Glutamatergic neuron (in vitro differentiated cells): ENCODE data around the gene FBXO42. TPM values are rescaled to one million over a fixed set of nuclear protein-coding genes. Genes with fewer than 3 reads are reported as not detected.

Source experiments
- DNase-seq: peaks from one replicate; pipeline ENCODE4 v3.0.0; 2022
- H3K27ac Mint-ChIP-seq: one replicate; pipeline ENCODE4 v1.8.0; 2020; ENCODE audit warnings: mild to moderate bottlenecking, mixed read lengths, inconsistent platforms; ENCODE audit not compliant: unreplicated experiment
- H3K27me3 Mint-ChIP-seq: one replicate; pipeline ENCODE4 v1.8.0; 2020; ENCODE audit warnings: mild to moderate bottlenecking, moderate library complexity, mixed read lengths, inconsistent platforms; ENCODE audit not compliant: unreplicated experiment
- H3K36me3 Mint-ChIP-seq: one replicate; pipeline ENCODE4 v1.8.0; 2020; ENCODE audit warnings: mild to moderate bottlenecking, mixed read lengths, inconsistent platforms; ENCODE audit not compliant: unreplicated experiment
- H3K4me1 Mint-ChIP-seq: one replicate; pipeline ENCODE4 v1.8.0; 2020; ENCODE audit warnings: mild to moderate bottlenecking, low read depth, mixed read lengths, inconsistent platforms; ENCODE audit not compliant: unreplicated experiment
- H3K4me3 Mint-ChIP-seq: one replicate; pipeline ENCODE4 v1.8.0; 2020; ENCODE audit warnings: mild to moderate bottlenecking, mixed read lengths, inconsistent platforms; ENCODE audit not compliant: unreplicated experiment
- H3K9me3 Mint-ChIP-seq: one replicate; pipeline ENCODE4 v1.8.0; 2020; ENCODE audit warnings: mild to moderate bottlenecking, moderate library complexity, mixed read lengths, inconsistent platforms; ENCODE audit not compliant: unreplicated experiment
- CTCF ChIP-seq: fragments of 200-600 bp; sonication (generic); IDR thresholded peaks from one replicate; pipeline ENCODE4 v1.5.0; 2021; ENCODE audit not compliant: partially characterized antibody, unreplicated experiment
- total RNA-seq: library from RNA; stranded (reverse); fragmentation: NEBNext Ultra II Directional; extraction: Animal tissue kit (Norgen Biotek cat#: 25700); gene quantifications from one replicate; pipeline ENCODE4 v1.2.1, GENCODE V29; 2021; ENCODE audit not compliant: unreplicated experiment

Gene FBXO42
- total RNA-seq, 1 donor from 2014 or later = 27.7 TPM

- no peak overlapping the region for H3K4me3 Mint-ChIP-seq
- TF ChIP-seq CTCF = no peak
- H3K27ac Mint-ChIP-seq = no peak overlapping the region
- H3K27me3 Mint-ChIP-seq = peaks cover 16% of the 10 kb centered on the region
- peak; percentile 47 for DNase-seq
- peaks cover 5% of the 10 kb centered on the region for H3K4me1 Mint-ChIP-seq
- peaks cover 4% of the 10 kb centered on the region for H3K9me3 Mint-ChIP-seq
- no peaks in the 10 kb centered on the region for H3K36me3 Mint-ChIP-seq
These were observed 120.7 kb downstream of the FBXO42 start for GRCh38 chr1:16231331-16232315.

GRCh38 chr1:16230744-16231143 is 121.5 kb downstream of the FBXO42 start:
- TF ChIP-seq CTCF = no peak
- no peak overlapping the region for H3K27ac Mint-ChIP-seq
- H3K4me3 Mint-ChIP-seq = no peak overlapping the region
- peaks cover 2% of the 10 kb centered on the region for H3K9me3 Mint-ChIP-seq
- peaks cover 2% of the 10 kb centered on the region for H3K4me1 Mint-ChIP-seq
- no peak for DNase-seq
- H3K36me3 Mint-ChIP-seq = no peaks in the 10 kb centered on the region
- H3K27me3 Mint-ChIP-seq = peaks cover 18% of the 10 kb centered on the region

GRCh38 chr1:16229976-16230740 is 122.1 kb downstream of the FBXO42 start:
- DNase-seq = no peak
- H3K4me3 Mint-ChIP-seq = no peak overlapping the region
- H3K36me3 Mint-ChIP-seq = no peaks in the 10 kb centered on the region
- TF ChIP-seq CTCF = no peak
- H3K27ac Mint-ChIP-seq = no peak overlapping the region
- H3K27me3 Mint-ChIP-seq = peaks cover 18% of the 10 kb centered on the region
- peaks cover 2% of the 10 kb centered on the region for H3K4me1 Mint-ChIP-seq
- H3K9me3 Mint-ChIP-seq = peaks cover 2% of the 10 kb centered on the region

GRCh38 chr1:16226490-16227179 is 125.6 kb downstream of the FBXO42 start:
- no peak overlapping the region for H3K27ac Mint-ChIP-seq

More at GRCh38 chr1:16226490-16227179, 125.6 kb downstream of the FBXO42 start:
- Mint-ChIP-seq H3K4me3 (peak overlapping the region; percentile 75), H3K4me1 (peaks cover 2% of the 10 kb centered on the region), H3K27me3 (peaks cover 19% of the 10 kb centered on the region), H3K36me3 (no peaks in the 10 kb centered on the region), H3K9me3 (peaks cover 3% of the 10 kb centered on the region)
- peak; percentile 85 for DNase-seq
- TF ChIP-seq CTCF = no peak
